CD14-positive monocyte (primary cell): Measurements from ENCODE around the gene SPTAN1. TPM values are rescaled to one million over a fixed set of nuclear protein-coding genes. Genes with fewer than 3 reads are reported as not detected.

Experiments
- DNase-seq, 3 donors: peaks; one replicate each; pipeline ENCODE4 v3.0.0-alpha.2; 2011 to 2022
- H2AFZ ChIP-seq: 2 replicates; pipeline ENCODE4 v1.6.0; 2012; ENCODE audit warnings: mild to moderate bottlenecking, low read depth, low read length, inconsistent platforms; ENCODE audit not compliant: insufficient read depth, poor library complexity, severe bottlenecking
- H3K27ac ChIP-seq, 2 donors: 1 replicate in 1 of 2; 2 replicates in 1 of 2; pipeline ENCODE4 v1.5.1; 2012 to 2013; ENCODE audit warnings: low read length in 2 of 2, control low read depth in 1 of 2, inconsistent platforms in 1 of 2, low read depth in 1 of 2, mild to moderate bottlenecking in 1 of 2
- H3K27me3 ChIP-seq, 2 donors: one replicate each; pipeline versions ENCODE4 v1.6.0 to v1.6.1; 2011 to 2013; ENCODE audit warnings: low read length in 2 of 2; ENCODE audit not compliant: control insufficient read depth in 2 of 2, insufficient read depth in 2 of 2
- H3K36me3 ChIP-seq, 2 donors: replicated peaks in 1 of 2; 1 replicate in 1 of 2; 2 replicates in 1 of 2; pipeline versions ENCODE4 v1.5.1 to v1.6.1; 2012 to 2013; ENCODE audit warnings: low read length in 2 of 2, control low read depth in 1 of 2, inconsistent platforms in 1 of 2, mild to moderate bottlenecking in 1 of 2; ENCODE audit not compliant: insufficient read depth in 2 of 2, control insufficient read depth in 1 of 2
- H3K4me1 ChIP-seq, 2 donors: 1 replicate in 1 of 2; 2 replicates in 1 of 2; pipeline versions ENCODE4 v1.5.1 to v1.6.1; 2012 to 2013; ENCODE audit warnings: low read length in 2 of 2, control low read depth in 1 of 2, inconsistent platforms in 1 of 2, mild to moderate bottlenecking in 1 of 2, moderate library complexity in 1 of 2; ENCODE audit not compliant: insufficient read depth in 2 of 2, control insufficient read depth in 1 of 2
- H3K4me2 ChIP-seq: replicated peaks from 2 replicates; pipeline ENCODE3; 2012; ENCODE audit warnings: low read length, moderate library complexity, mild to moderate bottlenecking; ENCODE audit not compliant: poor library complexity, severe bottlenecking; ENCODE audit errors: extremely low read depth
- H3K4me3 ChIP-seq, 3 experiments: fragments of 200-600 bp in 1 of 3; sonication (generic) in 1 of 3; replicated peaks in 1 of 3; 1 replicate in 2 of 3; 2 replicates in 1 of 3; pipeline ENCODE4 v1.5.1; 2011 to 2013; ENCODE audit warnings: low read length in 3 of 3, mild to moderate bottlenecking in 3 of 3, control low read depth in 2 of 3, low read depth in 2 of 3, inconsistent platforms in 1 of 3, moderate library complexity in 1 of 3
- H3K79me2 ChIP-seq: 2 replicates; pipeline ENCODE4 v1.6.0; 2012; ENCODE audit warnings: mild to moderate bottlenecking, control low read depth, inconsistent platforms, low read length, moderate library complexity; ENCODE audit not compliant: insufficient read depth
- H3K9ac ChIP-seq: 2 replicates; pipeline ENCODE4 v1.6.0; 2017; ENCODE audit warnings: low read length, mild to moderate bottlenecking; ENCODE audit not compliant: insufficient read depth, poor library complexity, severe bottlenecking
- H3K9me3 ChIP-seq, 2 donors: replicated peaks in 1 of 2; 1 replicate in 1 of 2; 2 replicates in 1 of 2; pipeline versions ENCODE4 v1.5.1 to v1.6.1; 2012 to 2013; ENCODE audit warnings: low read length in 2 of 2, control low read depth in 1 of 2; ENCODE audit not compliant: control insufficient read depth in 1 of 2, insufficient read depth in 1 of 2
- H4K20me1 ChIP-seq: 2 replicates; pipeline ENCODE4 v1.6.0; 2012; ENCODE audit warnings: mild to moderate bottlenecking, low read length, control low read depth, moderate library complexity; ENCODE audit not compliant: insufficient read depth
- H3K27ac Mint-ChIP-seq, 7 donors: one replicate each; pipeline ENCODE4 v1.8.0; 2020; ENCODE audit warnings: mild to moderate bottlenecking in 7 of 7, mixed read lengths in 7 of 7, moderate library complexity in 6 of 7, inconsistent platforms in 2 of 7
- H3K27me3 Mint-ChIP-seq, 3 donors: one replicate each; pipeline ENCODE4 v1.8.0; 2021 to 2022; ENCODE audit warnings: low read depth in 3 of 3, mild to moderate bottlenecking in 3 of 3, mixed read lengths in 3 of 3, moderate library complexity in 3 of 3, inconsistent platforms in 1 of 3
- H3K36me3 Mint-ChIP-seq, 2 donors: one replicate each; pipeline ENCODE4 v1.8.0; 2020; ENCODE audit warnings: mixed read lengths in 2 of 2, inconsistent platforms in 1 of 2, mild to moderate bottlenecking in 1 of 2
- H3K4me1 Mint-ChIP-seq: one replicate; pipeline ENCODE4 v1.8.0; 2020; ENCODE audit warnings: mild to moderate bottlenecking, mixed read lengths
- H3K4me3 Mint-ChIP-seq, 2 donors: one replicate each; pipeline ENCODE4 v1.8.0; 2020; ENCODE audit warnings: mild to moderate bottlenecking in 2 of 2, mixed read lengths in 2 of 2, moderate library complexity in 1 of 2
- H3K9me3 Mint-ChIP-seq, 7 donors: one replicate each; pipeline ENCODE4 v1.8.0; 2020 to 2022; ENCODE audit warnings: mixed read lengths in 7 of 7, mild to moderate bottlenecking in 6 of 7, moderate library complexity in 6 of 7, inconsistent platforms in 2 of 7
- CTCF ChIP-seq: fragments of 200-600 bp; IDR thresholded peaks from one replicate; pipeline ENCODE4 v1.8.0; 2022; ENCODE audit warnings: antibody characterized with exemption, mild to moderate bottlenecking
- WGBS: methylation state at CpG from one replicate; pipeline ENCODE4 v1.1.5; 2013; ENCODE audit warnings: missing lambda C conversion rate; ENCODE audit not compliant: insufficient coverage; 5-methylcytosine and 5-hydroxymethylcytosine counted together
- intact Hi-C, 2 donors: fragments of 100-400 bp; cut with micrococcal nuclease; formaldehyde crosslinking; loops; one replicate each; pipeline versions ENCODE4 v1.15.0 to v1.15.1; 2023
- polyA plus RNA-seq, 3 donors: library from polyadenylated mRNA; depleted of rRNA in 1 of 3; unstranded in 2 of 3; stranded (reverse) in 1 of 3; fragments of 300-500 nt in 2 of 3; fragments of >200 nt in 1 of 3; fragmentation: Illumina TruSeq in 2 of 3; gene quantifications; 1 replicate in 2 of 3; 2 replicates in 1 of 3; pipeline ENCODE4 v1.2.3, GENCODE V29; 2012 to 2021

Gene SPTAN1
- polyA plus RNA-seq, 3 donors, result 6.2 to 40.8 (median 8.5) TPM

DNA sequence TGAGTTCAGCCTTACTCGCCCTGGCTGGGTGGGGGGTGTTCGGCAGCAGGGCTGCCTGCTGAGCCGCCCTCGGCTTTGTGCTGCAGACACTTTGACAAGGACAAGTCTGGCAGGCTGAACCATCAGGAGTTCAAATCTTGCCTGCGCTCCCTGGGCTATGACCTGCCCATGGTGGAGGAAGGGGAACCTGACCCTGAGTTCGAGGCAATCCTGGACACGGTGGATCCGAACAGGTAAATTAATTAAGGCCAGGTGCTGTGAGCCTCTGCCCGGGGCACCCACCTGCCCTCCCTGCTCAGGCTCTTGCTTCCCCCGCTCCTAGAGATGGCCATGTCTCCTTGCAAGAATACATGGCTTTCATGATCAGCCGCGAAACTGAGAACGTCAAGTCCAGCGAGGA lies 80.1 kb downstream of the SPTAN1 start:
- peaks cover 48 to 64% of the 10 kb centered on the region in 2 donors for H3K36me3 Mint-ChIP-seq

GRCh38 chr9:128633057-128633456 lies 80.7 kb downstream of the SPTAN1 start:
- Mint-ChIP-seq H3K9me3 (no peaks in the 10 kb centered on the region), H3K36me3 (peaks cover 43 to 59% of the 10 kb centered on the region in 2 donors), H3K4me1 (no peaks in the 10 kb centered on the region), H3K27me3 (no peaks in the 10 kb centered on the region), H3K4me3 (no peak overlapping the region), H3K27ac (peak overlapping the region in 1 of 7 donors; percentile 42)
- H4K20me1 ChIP-seq, result no peaks in the 10 kb centered on the region
- no peaks in the 10 kb centered on the region for H3K27me3 ChIP-seq
- H3K9ac ChIP-seq, result no peak overlapping the region
- intact Hi-C loops, result no loop called here
- no peaks in the 10 kb centered on the region for H3K9me3 ChIP-seq
- H3K36me3 ChIP-seq, result peaks cover 36 to 61% of the 10 kb centered on the region in 2 donors
- no peak overlapping the region for H3K4me3 ChIP-seq
- WGBS, result 98% methylated on average over 20 of the region's 21 CpGs
- no peaks in the 10 kb centered on the region for H3K4me1 ChIP-seq
- DNase-seq, result no peak
- H3K27ac ChIP-seq, result no peak overlapping the region
- no peak overlapping the region for H2AFZ ChIP-seq
- no peak for TF ChIP-seq CTCF
- H3K4me2 ChIP-seq, result no peak overlapping the region
- H3K79me2 ChIP-seq, result no peaks in the 10 kb centered on the region

More for the DNA sequence above, 80.1 kb downstream of the SPTAN1 start:
- Mint-ChIP-seq H3K27ac (peak overlapping the region in 1 of 7 donors; percentile 36), H3K4me1 (no peaks in the 10 kb centered on the region), H3K4me3 (no peak overlapping the region), H3K9me3 (no peaks in the 10 kb centered on the region), H3K27me3 (no peaks in the 10 kb centered on the region)
- Histone ChIP-seq H3K9me3 (no peaks in the 10 kb centered on the region), H4K20me1 (no peaks in the 10 kb centered on the region), H3K27me3 (no peaks in the 10 kb centered on the region), H3K4me1 (no peaks in the 10 kb centered on the region), H3K4me3 (no peak overlapping the region), H3K4me2 (no peak overlapping the region), H3K27ac (no peak overlapping the region), H3K9ac (no peak overlapping the region), H3K79me2 (no peaks in the 10 kb centered on the region), H2AFZ (no peak overlapping the region), H3K36me3 (peaks cover 42 to 66% of the 10 kb centered on the region in 2 donors)
- WGBS, result 97% methylated on average over 13 of the region's 14 CpGs
- intact Hi-C loops, result no loop called here
- DNase-seq, result no peak
- TF ChIP-seq CTCF, result no peak
